NCI-H510A treated with DMSO at 0.1 percent for 48 hours (cell line): ENCODE results near the gene SLC9A3.
A peak's percentile ranks its signal among the peaks of the same experiment; 100 is the strongest.
"Not testable (repeated sequence)": the region's sequence is repeated elsewhere in the genome, so short reads cannot be mapped to it uniquely, and the experiment has no call there.

Experiments used
- DNase-seq: peaks from one replicate; lab custom pipeline; 2025; lab: John Stamatoyannopoulos, UW

SLC9A3 gene

GRCh38 chr5:525916-526315, 1.7 kb upstream of the SLC9A3 start:
- DNase-seq = no peak

DNA sequence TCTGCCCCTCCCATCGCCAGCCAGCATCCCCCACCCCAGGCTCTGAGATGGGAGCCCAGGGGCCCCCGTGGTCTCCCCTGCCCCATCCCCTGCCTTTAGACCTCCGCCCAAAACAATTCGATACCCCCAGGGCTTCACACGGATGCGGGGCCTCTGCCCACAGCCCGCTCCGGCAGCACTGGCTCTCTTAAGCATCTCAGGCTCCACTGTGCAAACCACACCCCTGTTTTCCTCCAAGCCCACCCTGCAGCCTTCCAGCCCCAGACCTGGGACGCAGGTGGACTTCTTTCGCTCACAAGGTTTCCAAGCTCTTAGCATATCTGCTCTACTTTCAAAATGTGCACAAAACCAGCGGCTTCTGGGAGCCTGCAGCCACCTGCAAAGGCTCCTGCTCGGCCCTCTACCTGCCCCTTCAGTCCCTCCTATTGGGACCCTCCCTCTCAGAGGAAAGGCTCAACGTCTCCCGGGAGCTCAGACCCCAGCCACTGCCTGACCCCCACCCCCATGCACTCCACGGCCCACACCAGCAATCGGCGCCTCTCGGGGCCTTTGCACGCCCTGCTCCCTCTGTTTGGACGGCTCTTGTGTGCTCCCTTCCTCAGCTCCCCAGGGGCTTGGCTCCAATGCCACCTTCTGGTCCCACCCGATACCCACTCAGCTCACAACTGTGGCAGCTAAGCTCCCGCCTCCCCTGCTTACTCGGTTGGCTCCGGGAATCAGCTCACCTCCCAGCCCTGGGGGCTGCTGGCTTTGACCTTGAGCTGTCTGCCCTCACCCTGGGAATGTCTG, 918 bp upstream of the SLC9A3 start:
- DNase-seq = no peak

- DNase-seq = no peak
Measured at GRCh38 chr5:523441-524222, 617 bp downstream of the SLC9A3 start.

GRCh38 chr5:522899-523440, 1.3 kb downstream of the SLC9A3 start:
- peak; percentile 95 for DNase-seq

GRCh38 chr5:522116-522515, 2.1 kb downstream of the SLC9A3 start:
- DNase-seq = no peak

GRCh38 chr5:521680-522079, 2.6 kb downstream of the SLC9A3 start:
- no peak for DNase-seq

GRCh38 chr5:520850-521226, 3.4 kb downstream of the SLC9A3 start:
- no peak for DNase-seq

DNA sequence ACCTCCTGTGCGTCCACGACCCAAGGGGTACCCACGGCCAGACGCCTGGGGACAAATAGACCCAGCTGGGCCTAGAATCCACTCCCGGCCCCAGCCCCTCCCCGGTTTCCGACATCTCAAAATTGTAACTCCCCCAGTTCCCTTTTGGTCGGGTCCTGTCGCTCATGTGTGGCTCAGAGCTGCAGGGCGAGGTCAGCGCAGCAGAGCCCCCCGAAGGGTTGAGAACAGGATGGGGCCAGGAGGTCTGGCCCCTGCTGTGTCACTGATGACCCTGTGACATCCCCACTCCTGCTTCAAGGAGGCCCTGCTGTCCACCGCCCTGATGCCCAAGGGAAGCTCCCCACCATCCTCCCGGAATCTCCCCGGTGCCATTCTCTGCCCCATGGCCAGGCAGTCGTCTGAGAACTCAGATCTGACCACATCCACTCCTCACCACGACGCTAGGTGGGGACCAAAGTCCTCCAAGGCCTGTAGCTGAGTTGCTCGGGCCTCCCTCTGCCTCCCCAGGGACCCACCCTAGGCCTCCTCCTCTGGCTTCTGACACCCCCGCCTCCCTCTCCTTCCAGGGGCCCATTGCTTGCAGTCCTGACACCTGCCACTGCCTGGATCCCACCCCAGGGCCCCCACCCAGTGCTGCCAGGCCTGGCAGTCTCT, 3.9 kb downstream of the SLC9A3 start:
- no peak for DNase-seq

- DNase-seq = no peak
Measured at GRCh38 chr5:518721-519120, 5.5 kb downstream of the SLC9A3 start.

DNA sequence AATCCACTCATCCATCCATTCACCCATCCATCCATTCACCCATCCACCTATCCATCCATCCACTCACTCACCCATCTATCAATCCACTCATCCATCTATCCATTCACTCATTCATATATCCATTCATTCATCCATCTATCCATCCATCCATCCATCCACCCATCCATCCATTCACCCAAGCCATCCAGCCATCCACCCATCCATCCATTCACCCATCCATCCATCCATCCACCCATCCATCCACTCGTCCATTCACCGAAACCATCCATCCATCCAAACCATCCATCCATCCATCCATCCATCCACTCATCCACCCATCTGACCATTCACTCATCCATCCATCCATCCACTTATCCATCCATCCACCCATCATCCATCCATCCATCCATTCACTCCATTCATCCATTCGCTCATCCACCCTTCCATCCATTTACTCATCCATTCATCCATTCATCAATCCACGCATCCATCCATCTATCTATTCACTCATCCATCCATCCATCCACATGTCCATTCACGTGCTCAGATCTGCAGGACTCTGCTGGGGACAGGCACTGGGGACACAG, 6.6 kb downstream of the SLC9A3 start:
- no peak for DNase-seq

- no peak for DNase-seq
Measured at GRCh38 chr5:516980-517379, 7.3 kb downstream of the SLC9A3 start.

DNA sequence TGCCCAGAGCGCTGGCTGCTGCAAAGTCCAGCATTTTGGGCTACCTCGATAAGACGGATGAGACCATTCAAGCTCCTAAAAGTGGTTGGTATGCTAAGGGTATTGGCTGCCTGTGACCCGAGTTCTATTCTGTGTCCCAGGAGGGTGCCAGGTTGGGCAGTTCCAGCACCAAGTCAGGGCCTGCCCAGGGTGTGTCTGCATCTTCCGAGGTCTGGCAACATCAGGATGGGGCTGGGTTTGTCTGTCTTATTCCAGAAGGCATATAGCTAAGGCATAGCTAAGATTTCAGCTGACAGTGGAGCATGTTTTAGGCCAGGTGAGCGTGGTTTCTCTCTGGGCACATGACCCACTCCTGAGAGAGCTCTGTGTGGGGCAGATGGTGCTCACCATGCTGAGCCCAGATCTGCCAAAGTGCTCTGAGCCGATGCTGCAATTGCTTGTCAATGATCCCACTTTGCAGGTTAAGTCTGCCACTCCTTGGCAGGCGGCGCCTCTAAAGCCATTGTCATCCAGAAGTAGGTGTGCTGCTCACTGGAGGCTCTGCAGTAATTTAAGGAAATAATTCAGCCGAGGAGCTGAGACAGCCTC, 7.8 kb downstream of the SLC9A3 start:
- no peak for DNase-seq

- DNase-seq = no peak
Measured at GRCh38 chr5:515273-515836, 8.9 kb downstream of the SLC9A3 start.

- DNase-seq = no peak
Measured at GRCh38 chr5:514673-515072, 9.6 kb downstream of the SLC9A3 start.

DNA sequence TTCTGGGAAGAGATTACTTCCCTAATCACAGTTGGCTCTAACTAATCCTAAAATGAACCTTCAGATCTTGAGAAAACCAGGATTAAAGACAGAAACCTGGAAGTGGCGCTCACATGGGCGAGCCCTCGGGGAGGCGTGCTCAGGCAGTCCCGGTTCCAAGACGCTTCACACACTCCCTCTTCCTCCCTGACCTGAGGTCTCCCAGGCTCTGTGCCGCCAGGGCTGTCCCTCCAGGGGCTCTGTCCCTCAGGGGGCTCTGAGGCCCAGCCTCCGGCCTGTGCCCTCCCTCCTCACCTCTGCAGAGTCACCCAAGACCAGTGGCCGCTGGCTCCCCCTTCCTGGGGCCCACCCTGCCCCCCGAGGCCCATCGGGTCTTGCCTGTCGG, 10.2 kb downstream of the SLC9A3 start:
- no peak for DNase-seq

- DNase-seq = no peak
Measured at GRCh38 chr5:513216-514100, 10.8 kb downstream of the SLC9A3 start.

DNA sequence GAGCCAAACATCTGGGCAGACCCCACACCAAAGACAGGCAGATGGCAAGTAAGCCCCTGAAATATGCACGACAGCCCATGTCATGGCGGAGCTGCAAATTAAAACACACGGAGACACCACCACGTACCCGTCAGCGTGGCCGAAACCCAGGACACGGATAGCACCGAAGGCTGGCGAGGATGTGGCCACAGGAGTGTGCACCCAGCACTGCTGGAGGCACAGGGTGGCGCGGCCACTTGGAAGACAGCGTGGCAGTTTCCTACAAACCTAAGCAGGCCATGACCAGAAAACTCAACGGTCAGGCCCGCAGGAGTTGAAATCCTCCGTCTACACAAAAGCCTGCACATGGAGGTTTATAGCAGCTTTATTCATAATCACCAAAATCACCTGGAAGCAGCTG, 12.8 kb downstream of the SLC9A3 start:
- no peak for DNase-seq

DNA sequence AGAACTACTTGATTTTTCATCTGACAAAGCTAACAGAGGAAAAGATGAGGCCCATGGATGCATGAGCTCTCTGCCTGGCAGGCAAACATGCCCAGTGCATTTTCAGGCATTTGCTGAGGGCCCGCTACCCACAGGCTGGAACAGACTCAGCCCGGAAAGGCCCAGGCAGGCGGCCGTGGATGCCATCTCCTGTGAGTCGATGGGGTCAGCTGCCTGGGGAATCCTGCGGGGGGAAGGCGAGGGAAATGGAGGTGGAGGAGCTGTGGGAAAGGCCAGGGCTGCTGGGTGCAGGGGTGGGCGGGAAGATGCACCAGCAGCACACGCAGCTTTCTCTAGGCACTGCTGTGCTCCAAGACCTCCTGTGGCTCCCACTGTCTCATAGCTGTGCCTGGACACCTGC, 13.7 kb downstream of the SLC9A3 start:
- DNase-seq = no peak

DNA sequence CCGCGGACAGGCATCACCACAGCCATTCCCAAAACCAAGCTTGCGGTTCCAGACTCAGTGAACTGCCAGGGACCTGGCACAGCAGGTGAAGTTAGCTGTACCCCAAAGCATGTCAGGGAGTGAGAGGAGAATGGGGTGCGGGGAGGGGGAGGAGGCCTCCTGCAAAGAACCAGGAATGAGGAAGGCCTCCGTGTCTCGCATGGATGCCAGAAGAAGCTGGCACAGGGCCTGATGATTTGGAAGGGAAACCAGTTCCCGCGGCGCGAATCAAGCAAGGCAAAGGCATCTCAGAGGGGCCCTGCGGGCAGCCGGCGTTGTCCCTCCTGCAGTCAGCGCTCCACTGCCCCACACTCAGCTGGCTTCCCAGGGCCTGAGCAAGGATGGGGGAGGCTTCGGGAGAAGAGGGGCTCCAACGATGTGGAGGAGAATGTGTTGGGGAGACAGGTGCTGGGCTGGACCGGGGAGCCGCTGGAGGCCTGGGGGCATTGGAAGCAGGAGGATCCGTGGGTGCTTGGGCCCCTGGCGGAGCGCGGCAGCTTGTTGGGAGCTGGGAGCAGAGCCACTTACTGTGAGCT, 14.6 kb downstream of the SLC9A3 start:
- DNase-seq = no peak

- DNase-seq = not testable (repeated sequence)
Measured at GRCh38 chr5:507986-508575, 16.2 kb downstream of the SLC9A3 start.
